NCI-H2029 treated with DMSO at 0.1 percent for 48 hours (cell line): ENCODE measurements around the gene PIAS4.
"Not testable (repeated sequence)": the region's sequence is repeated elsewhere in the genome, so short reads cannot be mapped to it uniquely, and the experiment has no call there.

ENCODE experiments used
- DNase-seq: peaks from one replicate; lab custom pipeline; 2025; lab: John Stamatoyannopoulos, UW

The PIAS4 gene

GRCh38 chr19:4007021-4007835 is at the start of gene PIAS4:
Gene PIAS4 (plus strand): TSS chr19:4007736. CDS start chr19:4007761, 25 bp downstream.
- DNase-seq: peak; percentile 73

- no peak for DNase-seq
Measured at GRCh38 chr19:3958836-3959765, 48.4 kb upstream of the PIAS4 start.

GRCh38 chr19:3959766-3960131 is 47.8 kb upstream of the PIAS4 start:
- no peak for DNase-seq

GRCh38 chr19:3961007-3961406 is 46.5 kb upstream of the PIAS4 start:
- no peak for DNase-seq

- DNase-seq: no peak
Measured at GRCh38 chr19:3963458-3964255, 43.9 kb upstream of the PIAS4 start.

- DNase-seq: no peak
Measured at GRCh38 chr19:3964256-3965194, 43.0 kb upstream of the PIAS4 start.

GRCh38 chr19:3966051-3967017 is 41.2 kb upstream of the PIAS4 start:
- no peak for DNase-seq

- not testable (repeated sequence) for DNase-seq
Measured at GRCh38 chr19:3967983-3968382, 39.6 kb upstream of the PIAS4 start.

- peak; percentile 77 for DNase-seq
Measured at GRCh38 chr19:3968556-3969434, 38.7 kb upstream of the PIAS4 start.

- DNase-seq: no peak
Measured at GRCh38 chr19:3969435-3970312, 37.9 kb upstream of the PIAS4 start.

GRCh38 chr19:3970313-3970807 is 37.2 kb upstream of the PIAS4 start:
- DNase-seq: no peak

- peak; percentile 93 for DNase-seq
Measured at GRCh38 chr19:3970808-3971598, 36.5 kb upstream of the PIAS4 start, which contains the start of gene DAPK3. Gene DAPK3 (minus strand): TSS chr19:3971099. CDS start chr19:3969735, 1,364 bp downstream.

- no peak for DNase-seq
Measured at GRCh38 chr19:3975144-3975543, 32.4 kb upstream of the PIAS4 start.

GRCh38 chr19:3975637-3976087 is 31.9 kb upstream of the PIAS4 start:
- DNase-seq: no peak

GRCh38 chr19:3976495-3977241 is 30.9 kb upstream of the PIAS4 start:
- DNase-seq: no peak
